ENCODE results near the gene CES4A. TPM values are rescaled to one million over a fixed set of nuclear protein-coding genes. Genes with fewer than 3 reads are reported as not detected.

Gene CES4A
- total RNA-seq, 4 donors from 2014 or later = 4.8 to 9.6 (median 6.4) TPM

- H3K9me3 ChIP-seq = no peaks in the 10 kb centered on the region
- H3K4me3 ChIP-seq = no peak overlapping the region
- no peak for TF ChIP-seq POLR2A (IDR thresholded peaks at IDR 0.05)
- no peak for TF ChIP-seq CTCF (IDR thresholded peaks at IDR 0.05)
- 100% methylated on average over 1 of the region's 2 CpGs for WGBS, 2 donors
- H3K4me1 ChIP-seq = peaks cover 10 to 23% (median 13%) of the 10 kb centered on the region in 3 donors
- H3K27ac ChIP-seq = no peak overlapping the region
- peaks cover 0 to 20% (median 0%) of the 10 kb centered on the region in 4 donors for H3K27me3 ChIP-seq
- no peak for DNase-seq
- intact Hi-C loops (cut with DNase I) = loop anchor here (10.0 kb wide), 1 partner anchor 144 kb away; the partner anchor contains the start of genes B3GNT9, FBXL8 and TRADD
- H3K36me3 ChIP-seq = no peaks in the 10 kb centered on the region
These were observed 22.9 kb downstream of the CES4A start for GRCh38 chr16:67011274-67011673.

- 0 to 25% methylated on average over 2 to 4 of the region's 21 CpGs for WGBS, 2 donors
- Histone ChIP-seq H3K27me3 (peaks cover 0 to 20% (median 0%) of the 10 kb centered on the region in 4 donors), H3K27ac (peak overlapping the region; percentile 17 to 77 (median 60)), H3K4me3 (peak overlapping the region; percentile 39 to 78 (median 56)), H3K36me3 (no peaks in the 10 kb centered on the region), H3K9me3 (no peaks in the 10 kb centered on the region), H3K4me1 (peaks cover 10 to 28% (median 13%) of the 10 kb centered on the region in 3 donors)
- TF ChIP-seq CTCF (IDR thresholded peaks at IDR 0.05) = no peak
- no peak for TF ChIP-seq POLR2A (IDR thresholded peaks at IDR 0.05)
- intact Hi-C loops (cut with DNase I) = loop anchor here (10.0 kb wide), 1 partner anchor 141 kb away; the partner anchor contains the start of genes B3GNT9, FBXL8 and TRADD
- DNase-seq = no peak
These were observed 24.9 kb downstream of the CES4A start for GRCh38 chr16:67013233-67013822.

- peaks cover 10 to 28% (median 13%) of the 10 kb centered on the region in 3 donors for H3K4me1 ChIP-seq
- intact Hi-C loops (cut with DNase I) = loop anchor here (10.0 kb wide), 1 partner anchor 141 kb away; the partner anchor contains the start of genes B3GNT9, FBXL8 and TRADD
- H3K27me3 ChIP-seq = peaks cover 0 to 20% (median 0%) of the 10 kb centered on the region in 4 donors
- WGBS, 2 donors = 6% methylated on average over 7 of the region's 70 CpGs; no CpG with 5 or more reads in 1 of the 2 donors
- peak overlapping the region; percentile 48 to 77 (median 60) for H3K27ac ChIP-seq
- TF ChIP-seq CTCF (IDR thresholded peaks at IDR 0.05) (peak in 3 of 6 experiments; percentile 8 to 44 (median 16)), POLR2A (IDR thresholded peaks at IDR 0.05) (peak in 1 of 4 donors; percentile 4)
- no peaks in the 10 kb centered on the region for H3K9me3 ChIP-seq
- no peak for DNase-seq
- H3K4me3 ChIP-seq = peak overlapping the region; percentile 39 to 78 (median 56)
- H3K36me3 ChIP-seq = no peaks in the 10 kb centered on the region
These were observed 25.6 kb downstream of the CES4A start for GRCh38 chr16:67013823-67014633.

- intact Hi-C loops (cut with DNase I) = loop anchor here (10.0 kb wide), 1 partner anchor 140 kb away; the partner anchor contains the start of genes B3GNT9, FBXL8 and TRADD
- H3K27ac ChIP-seq = peak overlapping the region in 3 of 4 donors; percentile 48 to 69 (median 51)
- 51 to 68% methylated on average over 6 of the region's 6 CpGs for WGBS, 2 donors
These were observed 26.4 kb downstream of the CES4A start for GRCh38 chr16:67014634-67015312.

More at GRCh38 chr16:67014634-67015312, 26.4 kb downstream of the CES4A start:
- H3K36me3 ChIP-seq = no peaks in the 10 kb centered on the region
- no peaks in the 10 kb centered on the region for H3K9me3 ChIP-seq
- TF ChIP-seq POLR2A (IDR thresholded peaks at IDR 0.05) (no peak), CTCF (IDR thresholded peaks at IDR 0.05) (no peak)
- no peak for DNase-seq
- H3K27me3 ChIP-seq = peaks cover 0 to 20% (median 0%) of the 10 kb centered on the region in 4 donors
- H3K4me3 ChIP-seq = peak overlapping the region; percentile 39 to 78 (median 56)
- H3K4me1 ChIP-seq = peaks cover 10 to 28% (median 13%) of the 10 kb centered on the region in 3 donors
